CD4-positive, alpha-beta memory T cell (primary cell): ENCODE measurements around the gene USP10. TPM values are rescaled to one million over a fixed set of nuclear protein-coding genes. Genes with fewer than 3 reads are reported as not detected.

Experiments
- CTCF ChIA-PET: fragments of 350-600 bp; sonication (Branson Sonifier 250); formaldehyde crosslinking; loops from one replicate; lab custom pipeline; 2021; ENCODE audit warnings: inconsistent platforms; ENCODE audit not compliant: partially characterized antibody; lab: Charles Lee
- POLR2A ChIA-PET: fragments of 350-600 bp; sonication (Branson Sonifier 250); formaldehyde crosslinking; loops from one replicate; lab custom pipeline; 2021; ENCODE audit not compliant: partially characterized antibody; lab: Charles Lee
- DNase-seq, 5 donors: peaks; one replicate each; pipeline versions ENCODE4 v3.0.0 to v3.0.0-alpha.2; 2020 to 2022; ENCODE audit warnings: mixed read lengths in 1 of 5
- H3K27ac ChIP-seq: one replicate; pipeline ENCODE4 v1.7.0; 2013; ENCODE audit warnings: low read depth, low read length
- H3K27me3 ChIP-seq: 2 replicates; pipeline ENCODE4 v1.7.0; 2013; ENCODE audit warnings: mild to moderate bottlenecking, low read length, moderate library complexity; ENCODE audit not compliant: insufficient read depth
- H3K36me3 ChIP-seq: 2 replicates; pipeline ENCODE4 v1.7.0; 2013; ENCODE audit warnings: mild to moderate bottlenecking, low read length, moderate library complexity; ENCODE audit not compliant: insufficient read depth
- H3K4me1 ChIP-seq: 2 replicates; pipeline ENCODE4 v1.7.0; 2013; ENCODE audit warnings: mild to moderate bottlenecking, low read length, moderate library complexity; ENCODE audit not compliant: insufficient read depth
- H3K4me3 ChIP-seq, 2 donors: one replicate each; pipeline ENCODE4 v1.7.0; 2013; ENCODE audit warnings: low read length in 2 of 2, mild to moderate bottlenecking in 1 of 2
- H3K9me3 ChIP-seq, 2 donors: one replicate each; pipeline ENCODE4 v1.7.0; 2013; ENCODE audit warnings: low read length in 2 of 2, control low read depth in 1 of 2; ENCODE audit not compliant: control insufficient read depth in 1 of 2
- H3K27ac Mint-ChIP-seq, 7 donors: one replicate each; pipeline ENCODE4 v1.8.0; 2020 to 2021; ENCODE audit warnings: mixed read lengths in 7 of 7, mild to moderate bottlenecking in 6 of 7, inconsistent platforms in 3 of 7, moderate library complexity in 3 of 7
- H3K27me3 Mint-ChIP-seq, 2 donors: one replicate each; pipeline ENCODE4 v1.8.0; 2020 to 2021; ENCODE audit warnings: mixed read lengths in 2 of 2
- H3K36me3 Mint-ChIP-seq, 2 donors: one replicate each; pipeline ENCODE4 v1.8.0; 2020 to 2021; ENCODE audit warnings: mixed read lengths in 2 of 2, inconsistent platforms in 1 of 2, mild to moderate bottlenecking in 1 of 2
- H3K4me1 Mint-ChIP-seq, 4 donors: one replicate each; pipeline ENCODE4 v1.8.0; 2020 to 2021; ENCODE audit warnings: mixed read lengths in 4 of 4, mild to moderate bottlenecking in 1 of 4
- H3K4me3 Mint-ChIP-seq, 8 donors: one replicate each; pipeline ENCODE4 v1.8.0; 2020 to 2021; ENCODE audit warnings: mixed read lengths in 8 of 8, mild to moderate bottlenecking in 7 of 8, moderate library complexity in 6 of 8, inconsistent platforms in 3 of 8
- H3K9me3 Mint-ChIP-seq, 8 donors: one replicate each; pipeline ENCODE4 v1.8.0; 2020 to 2021; ENCODE audit warnings: mixed read lengths in 8 of 8, mild to moderate bottlenecking in 5 of 8, inconsistent platforms in 3 of 8, moderate library complexity in 1 of 8
- intact Hi-C: fragments of 100-400 bp; cut with micrococcal nuclease; formaldehyde crosslinking; loops from one replicate; pipeline ENCODE4 v1.15.1; 2023
- polyA plus RNA-seq, 2 donors: library from polyadenylated mRNA; unstranded; fragments of 300-500 nt; fragmentation: Illumina TruSeq; gene quantifications; one replicate each; pipeline ENCODE4 v1.2.3, GENCODE V29; 2021
- total RNA-seq, 2 experiments: library from RNA; stranded (reverse); gene quantifications; one replicate each; pipeline ENCODE4 v1.2.3, GENCODE V29; 2021

The USP10 gene
- total and polyA plus RNA-seq, 4 experiments from 2014 or later, result 89.0 to 419 (median 181) TPM

DNA sequence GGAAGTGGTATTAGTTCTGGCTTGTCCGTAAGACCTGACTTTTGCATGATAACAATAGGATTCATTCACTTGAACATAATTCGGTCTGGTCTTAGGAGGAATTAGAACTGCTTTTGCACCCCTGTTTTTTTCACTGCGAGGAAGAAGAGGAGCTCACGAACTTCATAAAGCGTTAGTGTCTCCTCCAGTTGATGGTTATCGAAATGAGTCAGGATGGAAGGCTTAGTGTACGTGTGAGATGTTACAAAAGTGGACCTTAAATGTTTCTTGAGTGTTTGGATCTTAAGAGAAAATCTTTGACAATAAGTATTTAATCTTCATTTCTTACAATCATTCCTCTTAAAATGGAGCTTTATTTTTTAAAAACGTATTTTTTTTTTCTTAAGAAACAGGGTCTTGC lies 52.8 kb downstream of the USP10 start:
- Mint-ChIP-seq H3K27me3 (no peaks in the 10 kb centered on the region), H3K4me3 (peak overlapping the region in 1 of 8 donors; percentile 58), H3K4me1 (peaks cover 52 to 82% (median 70%) of the 10 kb centered on the region in 4 donors), H3K9me3 (no peaks in the 10 kb centered on the region), H3K36me3 (peaks cover 0 to 10% of the 10 kb centered on the region in 2 donors), H3K27ac (peak overlapping the region in 5 of 7 donors; percentile 4 to 85 (median 64))
- Histone ChIP-seq H3K9me3 (no peaks in the 10 kb centered on the region), H3K4me3 (no peak overlapping the region), H3K27ac (no peak overlapping the region), H3K4me1 (peaks cover 65% of the 10 kb centered on the region), H3K27me3 (no peaks in the 10 kb centered on the region), H3K36me3 (no peaks in the 10 kb centered on the region)
- ChIA-PET POLR2A (interaction anchor here (1.4 to 5.6 kb wide), 4 partner anchors 13 to 199 kb away, joined by 3 to 45 read pairs (median 24); no protein-coding TSS in a partner anchor), CTCF (interaction anchor here (0.8 to 8.7 kb wide), 18 partner anchors 10 to 334 kb away, joined by 3 to 289 read pairs (median 8); partner anchors contain the start of gene CRISPLD2)
- DNase-seq, result no peak
- intact Hi-C loops, result no loop called here

DNA sequence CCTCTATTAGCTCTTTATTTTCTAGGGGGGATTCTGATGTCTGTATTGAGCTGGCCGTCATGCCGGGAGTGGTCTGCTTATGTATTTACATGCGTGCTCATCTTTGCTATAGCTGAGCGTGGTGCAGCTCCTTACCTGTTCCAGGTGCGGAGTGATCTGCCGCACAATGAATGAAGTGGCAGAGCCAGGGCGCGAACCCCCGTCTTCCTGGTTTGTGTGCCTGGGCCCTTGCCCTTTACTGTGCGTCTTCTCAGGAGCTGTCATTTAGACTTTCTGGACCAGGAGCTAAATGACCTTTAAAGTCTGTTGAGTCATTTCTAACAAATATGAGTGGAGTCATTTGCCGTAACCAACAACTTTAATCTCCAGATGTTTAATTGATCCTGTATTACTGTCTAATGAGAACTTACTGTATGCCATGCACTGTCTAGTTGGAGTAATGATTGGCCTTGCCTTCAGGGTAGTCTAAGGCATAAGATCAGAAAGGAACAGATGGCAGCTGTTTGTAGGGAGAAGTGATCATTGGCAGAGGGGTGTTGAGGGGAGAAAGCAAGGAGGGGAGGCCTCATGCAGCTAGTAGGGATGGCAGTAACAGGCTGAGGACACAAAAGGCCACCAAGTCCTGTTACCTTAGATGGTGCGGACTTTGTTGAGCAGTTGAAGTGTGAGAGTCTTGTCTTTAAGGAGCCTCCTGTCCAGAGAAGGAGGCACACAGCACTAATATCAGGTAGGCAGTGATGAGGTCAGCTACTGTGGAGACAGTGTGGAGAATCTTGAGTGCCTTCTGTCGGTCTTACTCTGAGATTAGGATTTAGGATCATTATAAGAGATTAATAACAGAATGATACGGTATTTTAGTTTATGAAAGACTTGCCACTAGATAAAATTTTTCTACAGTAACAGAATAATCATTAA lies 53.9 kb downstream of the USP10 start:
- Histone ChIP-seq H3K4me3 (no peak overlapping the region), H3K9me3 (no peaks in the 10 kb centered on the region), H3K27me3 (no peaks in the 10 kb centered on the region), H3K36me3 (no peaks in the 10 kb centered on the region), H3K4me1 (peaks cover 76% of the 10 kb centered on the region), H3K27ac (no peak overlapping the region)
- Mint-ChIP-seq H3K27ac (peak overlapping the region; percentile 43 to 93 (median 80)), H3K36me3 (peaks cover 0 to 10% of the 10 kb centered on the region in 2 donors), H3K4me3 (peak overlapping the region in 1 of 8 donors; percentile 64), H3K9me3 (no peaks in the 10 kb centered on the region), H3K4me1 (peaks cover 63 to 93% (median 81%) of the 10 kb centered on the region in 4 donors), H3K27me3 (no peaks in the 10 kb centered on the region)
- ChIA-PET CTCF (interaction anchor here (1.0 to 8.7 kb wide), 25 partner anchors 9 to 333 kb away, joined by 3 to 289 read pairs (median 6); partner anchors contain the start of gene CRISPLD2), POLR2A (interaction anchor here (0.8 to 5.6 kb wide), 12 partner anchors 14 to 302 kb away, joined by 3 to 45 read pairs (median 4); partner anchors contain the start of gene CRISPLD2)
- DNase-seq, result no peak
- intact Hi-C loops, result loop anchor here (1.0 to 2.0 kb wide), 6 partner anchors 31 to 333 kb away; partner anchors contain the start of gene CRISPLD2

DNA sequence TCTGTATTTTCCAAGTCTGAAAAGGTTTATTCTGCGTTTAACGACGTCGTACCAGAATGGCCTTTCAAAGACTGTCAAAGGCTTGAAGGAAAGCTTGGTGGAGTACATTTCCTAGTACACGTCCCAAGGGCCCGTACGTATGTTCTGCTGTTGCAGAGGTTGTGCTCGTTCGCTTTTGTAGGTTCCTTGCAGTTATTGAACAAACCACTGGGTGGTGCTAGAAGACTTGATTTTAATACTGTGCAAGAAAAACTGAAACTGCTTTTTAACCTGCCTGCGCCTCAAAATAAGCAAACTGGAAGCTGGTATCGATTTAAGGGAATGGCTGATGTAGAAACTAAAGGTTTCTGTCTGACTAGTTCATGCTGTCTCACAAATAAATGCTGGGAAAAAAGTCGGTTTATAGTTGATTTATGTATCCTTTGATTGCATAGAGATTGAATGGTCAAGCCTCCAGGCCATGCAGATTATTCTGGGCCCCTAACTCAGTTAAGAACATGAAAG lies 54.6 kb downstream of the USP10 start:
- Histone ChIP-seq H3K9me3 (no peaks in the 10 kb centered on the region), H3K27ac (peak overlapping the region; percentile 44), H3K4me3 (no peak overlapping the region), H3K27me3 (no peaks in the 10 kb centered on the region), H3K4me1 (peaks cover 83% of the 10 kb centered on the region), H3K36me3 (no peaks in the 10 kb centered on the region)
- Mint-ChIP-seq H3K9me3 (no peaks in the 10 kb centered on the region), H3K27me3 (no peaks in the 10 kb centered on the region), H3K36me3 (peaks cover 0 to 8% of the 10 kb centered on the region in 2 donors), H3K4me3 (peak overlapping the region; percentile 45 to 81 (median 75)), H3K27ac (peak overlapping the region; percentile 43 to 94 (median 88)), H3K4me1 (peaks cover 69 to 94% (median 85%) of the 10 kb centered on the region in 4 donors)
- intact Hi-C loops, result loop anchor here (1.0 to 2.0 kb wide), 6 partner anchors 30 to 332 kb away; partner anchors contain the start of gene CRISPLD2
- CTCF ChIA-PET, result interaction anchor here (0.7 to 8.7 kb wide), 29 partner anchors 8 to 332 kb away, joined by 3 to 289 read pairs (median 5); partner anchors contain the start of gene CRISPLD2
- POLR2A ChIA-PET, result interaction anchor here (0.7 to 5.6 kb wide), 13 partner anchors 13 to 302 kb away, joined by 3 to 45 read pairs (median 4); partner anchors contain the start of gene CRISPLD2
- DNase-seq, result peak; percentile 82 to 87 (median 84)

DNA sequence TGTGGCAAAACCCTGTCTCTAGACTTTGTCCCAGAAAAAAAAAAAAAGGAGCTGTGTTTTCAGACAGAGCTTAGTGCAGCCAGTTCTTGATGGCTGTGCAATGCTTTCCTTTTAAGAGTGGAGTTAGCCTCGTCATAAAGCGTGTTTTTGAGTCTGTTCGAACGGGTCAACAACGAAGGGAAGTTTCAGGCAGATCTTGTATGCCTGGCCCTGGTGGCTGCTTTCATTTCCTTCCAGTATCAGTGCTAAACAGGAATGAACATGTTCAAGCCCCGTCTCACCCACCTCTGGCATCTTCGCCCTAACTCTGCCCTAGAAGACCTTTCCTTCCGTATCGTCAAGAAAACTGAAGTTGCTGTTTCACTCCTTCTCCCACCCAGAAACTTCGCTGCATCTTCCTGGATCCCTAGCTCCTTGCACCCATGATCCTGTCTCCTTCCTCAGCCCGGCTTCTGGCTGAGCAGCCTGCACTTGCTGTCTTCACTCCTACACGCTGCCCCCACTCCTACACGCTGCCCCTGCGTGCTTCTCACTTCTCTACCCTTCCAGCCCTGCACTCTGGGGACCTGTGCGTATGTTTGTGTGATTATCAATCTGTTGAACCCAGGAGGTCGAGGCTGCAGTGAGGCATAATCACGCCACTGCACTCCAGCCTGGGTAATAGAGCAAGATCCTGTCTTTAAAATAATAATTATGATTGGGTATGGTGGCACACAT lies 55.3 kb downstream of the USP10 start:
- Histone ChIP-seq H3K9me3 (no peaks in the 10 kb centered on the region), H3K36me3 (peaks cover under 1% of the 10 kb centered on the region), H3K27me3 (no peaks in the 10 kb centered on the region), H3K4me3 (no peak overlapping the region), H3K4me1 (peaks cover 90% of the 10 kb centered on the region), H3K27ac (peak overlapping the region; percentile 44)
- peak in 1 of 5 donors; percentile 12 for DNase-seq
- Mint-ChIP-seq H3K9me3 (no peaks in the 10 kb centered on the region), H3K27me3 (no peaks in the 10 kb centered on the region), H3K36me3 (peaks cover 5 to 8% of the 10 kb centered on the region in 2 donors), H3K4me3 (peak overlapping the region; percentile 45 to 81 (median 75)), H3K4me1 (peaks cover 72 to 95% (median 85%) of the 10 kb centered on the region in 4 donors), H3K27ac (peak overlapping the region; percentile 43 to 94 (median 88))
- POLR2A ChIA-PET, result interaction anchor here (0.7 to 5.6 kb wide), 13 partner anchors 12 to 301 kb away, joined by 3 to 45 read pairs (median 4); partner anchors contain the start of gene CRISPLD2
- intact Hi-C loops, result loop anchor here (1.0 to 2.0 kb wide), 6 partner anchors 30 to 332 kb away; partner anchors contain the start of gene CRISPLD2
- CTCF ChIA-PET, result interaction anchor here (0.6 to 8.7 kb wide), 32 partner anchors 8 to 477 kb away, joined by 3 to 289 read pairs (median 4); partner anchors contain the start of gene CRISPLD2

DNA sequence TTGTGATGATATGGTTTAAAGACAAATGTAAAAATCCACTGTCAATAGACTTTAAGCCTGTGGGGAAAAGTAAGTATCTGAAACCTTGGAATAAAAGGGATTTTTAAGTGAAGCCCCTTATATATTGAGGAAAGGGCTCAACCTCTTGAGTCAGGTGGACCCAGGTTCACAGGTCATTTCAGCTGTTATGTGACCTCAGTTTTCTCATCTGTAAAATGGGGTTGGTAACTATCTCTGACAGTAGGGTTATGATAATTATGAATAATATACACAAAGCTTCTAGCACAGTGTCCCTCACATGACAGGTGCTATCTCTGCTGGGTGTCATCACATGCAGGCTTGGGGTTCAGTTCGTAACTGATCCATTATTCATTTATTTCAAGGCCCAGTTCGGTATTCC lies 57.0 kb downstream of the USP10 start:
- peaks cover 67 to 92% (median 81%) of the 10 kb centered on the region in 4 donors for H3K4me1 Mint-ChIP-seq
- no peak overlapping the region for H3K27ac ChIP-seq
- intact Hi-C loops, result no loop called here

DNA sequence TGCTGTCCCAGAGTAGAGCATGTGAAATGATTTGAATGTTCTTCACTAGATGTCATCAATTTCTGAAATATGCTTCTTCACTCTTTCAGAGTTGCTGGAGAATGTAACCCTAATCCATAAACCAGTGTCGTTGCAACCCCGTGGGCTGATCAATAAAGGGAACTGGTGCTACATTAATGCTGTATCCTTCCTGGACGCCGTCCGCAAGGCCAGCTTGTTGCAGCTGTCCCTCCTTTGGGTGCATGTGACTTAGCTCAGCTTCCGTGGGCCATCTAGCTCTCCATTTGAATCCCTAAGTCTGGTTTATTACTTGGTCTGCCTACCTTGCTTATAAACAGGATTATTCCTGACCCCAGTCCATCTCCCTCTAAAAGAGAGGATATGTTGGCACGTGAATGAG lies 58.8 kb downstream of the USP10 start:
- peak overlapping the region; percentile 78 to 98 (median 95) for H3K27ac Mint-ChIP-seq
- Histone ChIP-seq H3K27ac (peak overlapping the region; percentile 62), H3K4me1 (peaks cover 75% of the 10 kb centered on the region), H3K4me3 (peak overlapping the region in 1 of 2 donors; percentile 16), H3K27me3 (no peaks in the 10 kb centered on the region), H3K9me3 (no peaks in the 10 kb centered on the region), H3K36me3 (peaks cover 27% of the 10 kb centered on the region)
- H3K27me3 Mint-ChIP-seq, result no peaks in the 10 kb centered on the region
- ChIA-PET CTCF (interaction anchor here (1.0 to 3.9 kb wide), 7 partner anchors 10 to 213 kb away, joined by 3 to 32 read pairs (median 6); no protein-coding TSS in a partner anchor), POLR2A (interaction anchor here (0.8 to 3.1 kb wide), 7 partner anchors 8 to 254 kb away, joined by 3 to 23 read pairs (median 5); partner anchors contain the start of genes MEAK7 and ZDHHC7)
- H3K4me1 Mint-ChIP-seq, result peaks cover 59 to 82% (median 72%) of the 10 kb centered on the region in 4 donors
- H3K9me3 Mint-ChIP-seq, result no peaks in the 10 kb centered on the region
- H3K36me3 Mint-ChIP-seq, result peaks cover 32 to 35% of the 10 kb centered on the region in 2 donors
- peak in 1 of 5 donors; percentile 33 for DNase-seq
- intact Hi-C loops, result no loop called here
- H3K4me3 Mint-ChIP-seq, result peak overlapping the region; percentile 55 to 80 (median 74)

More for the DNA sequence above, 57.0 kb downstream of the USP10 start:
- H3K9me3 Mint-ChIP-seq, result no peaks in the 10 kb centered on the region
- no peaks in the 10 kb centered on the region for H3K9me3 ChIP-seq
- H3K36me3 ChIP-seq, result peaks cover 18% of the 10 kb centered on the region
- peaks cover 89% of the 10 kb centered on the region for H3K4me1 ChIP-seq
- ChIA-PET POLR2A (interaction anchor here (1.2 to 5.3 kb wide), 2 partner anchors 11 to 196 kb away, joined by 4 to 45 read pairs; no protein-coding TSS in a partner anchor), CTCF (interaction anchor here (0.8 to 8.7 kb wide), 6 partner anchors 9 to 214 kb away, joined by 3 to 289 read pairs (median 4); no protein-coding TSS in a partner anchor)
- no peaks in the 10 kb centered on the region for H3K27me3 Mint-ChIP-seq
- no peak for DNase-seq
- H3K36me3 Mint-ChIP-seq, result peaks cover 19 to 21% of the 10 kb centered on the region in 2 donors
- H3K4me3 ChIP-seq, result no peak overlapping the region
- H3K27me3 ChIP-seq, result no peaks in the 10 kb centered on the region
- peak overlapping the region; percentile 66 to 98 (median 95) for H3K27ac Mint-ChIP-seq
- H3K4me3 Mint-ChIP-seq, result peak overlapping the region in 3 of 8 donors; percentile 29 to 70 (median 64)
